Measurements from ENCODE around the gene CACNA2D3.

Gene CACNA2D3

DNA sequence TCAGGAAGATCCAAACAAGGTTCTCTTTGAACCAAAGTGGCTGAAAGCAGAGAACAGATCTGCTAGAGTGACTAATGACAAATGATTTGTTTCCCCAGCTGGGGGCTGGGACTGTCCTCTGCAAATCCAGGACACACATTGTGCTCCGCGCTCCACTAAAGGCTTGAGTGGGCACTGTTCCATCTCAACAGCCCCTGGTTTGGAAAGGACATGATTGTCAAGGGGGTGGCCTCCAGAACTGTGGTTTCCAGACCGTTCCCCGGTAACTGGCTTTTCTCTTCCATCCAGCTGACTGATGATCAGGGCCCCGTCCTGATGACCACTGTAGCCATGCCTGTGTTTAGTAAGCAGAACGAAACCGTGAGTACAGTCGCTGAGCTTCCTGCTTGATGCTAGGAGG lies 714.5 kb downstream of the CACNA2D3 start:
- H3K4me1 ChIP-seq (ENCODE audit: control insufficient read depth, insufficient read depth, low read length, unreplicated experiment): no peaks in the 10 kb centered on the region
- H3K4me3 ChIP-seq (ENCODE audit: low read depth, low read length): no peak overlapping the region
- H2AFZ ChIP-seq (ENCODE audit: low read length, unreplicated experiment): no peak overlapping the region
- no peaks in the 10 kb centered on the region for H3K79me2 ChIP-seq (ENCODE audit: control insufficient read depth, insufficient read depth, low read length, unreplicated experiment)
- H3K27me3 ChIP-seq (ENCODE audit: insufficient read depth, low read length): no peaks in the 10 kb centered on the region
- H3K36me3 ChIP-seq (ENCODE audit: insufficient read depth, low read length): no peaks in the 10 kb centered on the region
- H3K27ac ChIP-seq (ENCODE audit: low read depth, low read length): no peak overlapping the region

DNA sequence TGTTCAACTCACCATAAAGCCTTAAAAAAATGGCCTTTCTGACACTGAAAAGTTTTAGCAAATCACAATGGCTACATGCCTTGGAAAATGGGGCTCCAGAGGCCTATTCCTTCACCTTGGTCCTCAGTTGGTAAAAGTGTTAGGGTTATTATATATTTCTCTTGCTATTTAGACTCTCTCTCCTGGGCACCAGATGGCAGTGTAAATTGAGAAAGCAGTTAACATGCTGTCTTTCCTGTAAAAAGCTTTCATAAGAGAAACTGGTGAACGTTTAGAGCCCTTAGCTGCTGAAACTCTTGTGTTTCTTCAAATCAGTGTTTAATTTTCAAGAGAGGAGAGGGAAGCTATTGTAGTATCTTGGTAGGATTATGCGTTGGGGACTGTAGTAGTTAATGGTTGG lies 715.6 kb downstream of the CACNA2D3 start:
- H3K27me3 ChIP-seq (ENCODE audit: insufficient read depth, low read length): no peaks in the 10 kb centered on the region
- H3K4me1 ChIP-seq (ENCODE audit: control insufficient read depth, insufficient read depth, low read length, unreplicated experiment): no peaks in the 10 kb centered on the region
- no peaks in the 10 kb centered on the region for H3K36me3 ChIP-seq (ENCODE audit: insufficient read depth, low read length)
- no peak overlapping the region for H3K4me3 ChIP-seq (ENCODE audit: low read depth, low read length)
- H3K27ac ChIP-seq (ENCODE audit: low read depth, low read length): no peak overlapping the region
- H2AFZ ChIP-seq (ENCODE audit: low read length, unreplicated experiment): no peak overlapping the region
- H3K79me2 ChIP-seq (ENCODE audit: control insufficient read depth, insufficient read depth, low read length, unreplicated experiment): no peaks in the 10 kb centered on the region

DNA sequence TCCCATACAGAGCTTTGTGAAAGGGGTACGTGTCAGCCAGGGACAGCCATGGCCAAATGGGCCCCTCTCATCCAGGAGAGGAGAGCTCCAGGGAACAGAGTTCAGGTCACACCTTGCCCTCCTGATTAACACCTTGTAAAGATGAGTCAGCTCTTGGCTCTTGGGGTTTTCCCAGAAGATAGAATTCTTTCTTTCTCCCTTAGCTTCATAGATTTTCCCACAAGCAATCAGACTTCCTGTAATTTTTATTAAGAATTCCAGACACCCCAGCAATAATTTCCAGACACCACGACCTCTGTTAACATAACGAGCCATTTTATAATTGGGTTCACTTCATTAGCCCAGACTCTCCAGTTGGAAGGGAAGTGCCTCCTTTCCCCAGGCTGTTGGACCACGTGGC lies 719.1 kb downstream of the CACNA2D3 start:
- Histone ChIP-seq H3K27me3 (ENCODE audit: insufficient read depth, low read length) (0 out of 2 replicates have a peak, but pooled peaks cover 9% of the 10 kb centered on the region), H3K4me3 (ENCODE audit: low read depth, low read length) (no peak overlapping the region), H3K4me1 (ENCODE audit: control insufficient read depth, insufficient read depth, low read length, unreplicated experiment) (no peaks in the 10 kb centered on the region), H3K36me3 (ENCODE audit: insufficient read depth, low read length) (no peaks in the 10 kb centered on the region), H3K27ac (ENCODE audit: low read depth, low read length) (no peak overlapping the region), H3K79me2 (ENCODE audit: control insufficient read depth, insufficient read depth, low read length, unreplicated experiment) (no peaks in the 10 kb centered on the region), H2AFZ (ENCODE audit: low read length, unreplicated experiment) (no peak overlapping the region)

DNA sequence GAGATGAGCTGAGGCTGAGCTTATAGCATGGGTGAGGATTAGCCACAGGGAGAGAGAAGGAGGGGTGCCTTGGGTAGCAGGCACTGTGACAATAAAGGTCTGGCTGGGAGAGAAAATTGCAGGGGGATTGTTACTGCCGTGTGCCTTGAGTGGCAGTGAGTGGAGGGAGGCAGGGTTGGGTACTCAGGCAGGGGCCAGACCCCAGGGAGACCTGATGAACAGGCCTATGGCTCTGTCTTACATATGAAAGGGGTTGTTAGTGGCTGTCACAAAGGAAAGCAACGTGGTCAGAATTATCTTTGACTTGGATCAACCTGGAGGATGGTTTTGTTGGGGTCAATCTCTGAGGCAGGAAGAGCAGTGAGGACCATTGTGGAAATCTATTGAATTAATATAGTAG lies 721.0 kb downstream of the CACNA2D3 start:
- H2AFZ ChIP-seq (ENCODE audit: low read length, unreplicated experiment): no peak overlapping the region
- H3K4me1 ChIP-seq (ENCODE audit: control insufficient read depth, insufficient read depth, low read length, unreplicated experiment): no peaks in the 10 kb centered on the region
- H3K27me3 ChIP-seq (ENCODE audit: insufficient read depth, low read length): peaks cover 12% of the 10 kb centered on the region; the same call in 1 of the 2 replicates
- H3K27ac ChIP-seq (ENCODE audit: low read depth, low read length): no peak overlapping the region
- no peaks in the 10 kb centered on the region for H3K79me2 ChIP-seq (ENCODE audit: control insufficient read depth, insufficient read depth, low read length, unreplicated experiment)
- H3K36me3 ChIP-seq (ENCODE audit: insufficient read depth, low read length): no peaks in the 10 kb centered on the region
- no peak overlapping the region for H3K4me3 ChIP-seq (ENCODE audit: low read depth, low read length)

DNA sequence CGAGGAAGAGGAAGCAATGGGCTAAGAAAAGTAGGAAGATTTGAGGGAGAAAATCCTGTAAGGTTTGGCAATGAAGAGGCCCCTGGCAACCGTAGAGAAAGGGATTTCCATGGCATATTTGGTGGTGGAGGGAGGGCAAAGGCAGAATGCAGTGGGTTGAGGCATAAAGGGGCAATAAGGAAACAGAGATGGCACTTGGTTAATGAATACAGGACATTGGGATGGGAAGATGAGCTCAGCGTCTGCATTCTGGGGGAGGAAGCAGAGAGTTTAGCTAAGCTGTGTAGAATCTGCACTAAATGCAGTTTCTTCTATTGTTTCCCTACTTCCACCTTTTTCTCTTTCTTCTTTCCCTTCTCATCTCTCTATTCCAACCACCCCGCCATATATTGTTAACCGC lies 721.9 kb downstream of the CACNA2D3 start:
- Histone ChIP-seq H3K27me3 (ENCODE audit: insufficient read depth, low read length) (peaks cover 18% of the 10 kb centered on the region; the same call in 1 of the 2 replicates), H3K79me2 (ENCODE audit: control insufficient read depth, insufficient read depth, low read length, unreplicated experiment) (no peaks in the 10 kb centered on the region), H3K4me3 (ENCODE audit: low read depth, low read length) (no peak overlapping the region), H3K27ac (ENCODE audit: low read depth, low read length) (no peak overlapping the region), H3K36me3 (ENCODE audit: insufficient read depth, low read length) (no peaks in the 10 kb centered on the region), H2AFZ (ENCODE audit: low read length, unreplicated experiment) (no peak overlapping the region), H3K4me1 (ENCODE audit: control insufficient read depth, insufficient read depth, low read length, unreplicated experiment) (no peaks in the 10 kb centered on the region)

DNA sequence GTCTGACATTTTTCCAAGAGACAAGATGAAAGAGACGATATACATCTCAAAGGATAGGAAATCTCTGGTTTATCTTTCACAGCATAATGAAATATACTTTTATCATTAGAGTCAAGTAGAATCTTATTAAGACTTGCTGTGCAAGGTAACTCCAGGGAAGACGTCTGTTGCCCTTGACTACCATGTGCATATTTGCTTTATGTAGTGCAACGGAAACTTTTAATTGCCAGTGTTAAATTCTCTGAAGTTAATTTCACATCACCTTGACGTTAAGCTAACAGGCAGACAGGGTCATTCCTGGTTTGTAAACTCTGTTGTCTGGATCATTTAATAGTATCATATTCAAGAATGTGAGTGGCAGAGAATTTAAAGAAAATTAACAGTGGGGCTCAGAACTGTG lies 722.7 kb downstream of the CACNA2D3 start:
- no peaks in the 10 kb centered on the region for H3K4me1 ChIP-seq (ENCODE audit: control insufficient read depth, insufficient read depth, low read length, unreplicated experiment)
- peaks cover 26% of the 10 kb centered on the region for H3K27me3 ChIP-seq (ENCODE audit: insufficient read depth, low read length)
- no peak overlapping the region for H3K4me3 ChIP-seq (ENCODE audit: low read depth, low read length)
- no peak overlapping the region for H2AFZ ChIP-seq (ENCODE audit: low read length, unreplicated experiment)
- H3K27ac ChIP-seq (ENCODE audit: low read depth, low read length): no peak overlapping the region
- no peaks in the 10 kb centered on the region for H3K79me2 ChIP-seq (ENCODE audit: control insufficient read depth, insufficient read depth, low read length, unreplicated experiment)
- H3K36me3 ChIP-seq (ENCODE audit: insufficient read depth, low read length): no peaks in the 10 kb centered on the region

DNA sequence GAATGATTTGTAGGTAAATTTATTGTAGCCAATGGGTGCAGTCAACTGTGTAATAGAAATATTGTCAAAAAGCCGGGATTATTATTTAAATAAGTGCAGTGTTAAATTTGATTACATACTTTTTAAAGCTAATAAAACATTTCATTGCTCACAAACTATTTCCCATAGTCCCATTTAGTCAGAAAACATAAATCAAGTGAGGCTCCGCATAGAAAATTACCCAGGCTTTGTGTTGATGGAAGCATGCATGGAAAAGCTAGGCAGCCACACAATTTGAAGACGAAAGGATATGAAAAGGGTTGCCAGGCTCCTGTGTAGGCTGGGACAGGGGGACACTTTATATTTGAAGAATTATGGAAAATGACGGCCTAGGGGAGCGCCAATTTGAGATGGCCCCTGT lies 723.2 kb downstream of the CACNA2D3 start:
- Histone ChIP-seq H2AFZ (ENCODE audit: low read length, unreplicated experiment) (no peak overlapping the region), H3K4me3 (ENCODE audit: low read depth, low read length) (no peak overlapping the region), H3K36me3 (ENCODE audit: insufficient read depth, low read length) (no peaks in the 10 kb centered on the region), H3K4me1 (ENCODE audit: control insufficient read depth, insufficient read depth, low read length, unreplicated experiment) (no peaks in the 10 kb centered on the region), H3K27me3 (ENCODE audit: insufficient read depth, low read length) (peaks cover 31% of the 10 kb centered on the region), H3K27ac (ENCODE audit: low read depth, low read length) (no peak overlapping the region), H3K79me2 (ENCODE audit: control insufficient read depth, insufficient read depth, low read length, unreplicated experiment) (no peaks in the 10 kb centered on the region)

DNA sequence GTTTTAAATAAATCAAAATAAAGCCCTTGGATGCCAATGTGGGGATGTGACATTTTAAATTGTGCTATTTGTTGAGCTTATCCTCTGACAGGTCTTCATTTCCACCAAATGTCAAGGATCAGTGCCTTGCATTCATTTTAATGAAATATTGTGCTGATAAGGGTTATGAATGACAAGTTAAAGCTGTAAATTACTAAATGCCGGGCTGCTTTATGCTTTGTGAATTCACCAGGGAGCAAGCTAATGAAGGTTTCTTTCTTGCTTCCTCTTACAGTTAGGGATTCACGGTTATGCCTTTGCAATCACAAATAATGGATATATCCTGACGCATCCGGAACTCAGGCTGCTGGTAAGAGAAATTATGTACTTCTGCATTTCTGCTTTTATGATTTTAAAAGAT lies 723.8 kb downstream of the CACNA2D3 start:
- no peak overlapping the region for H3K27ac ChIP-seq (ENCODE audit: low read depth, low read length)
- H3K79me2 ChIP-seq (ENCODE audit: control insufficient read depth, insufficient read depth, low read length, unreplicated experiment): no peaks in the 10 kb centered on the region
- H3K36me3 ChIP-seq (ENCODE audit: insufficient read depth, low read length): no peaks in the 10 kb centered on the region
- no peak overlapping the region for H2AFZ ChIP-seq (ENCODE audit: low read length, unreplicated experiment)
- no peak overlapping the region for H3K4me3 ChIP-seq (ENCODE audit: low read depth, low read length)
- H3K4me1 ChIP-seq (ENCODE audit: control insufficient read depth, insufficient read depth, low read length, unreplicated experiment): no peaks in the 10 kb centered on the region
- H3K27me3 ChIP-seq (ENCODE audit: insufficient read depth, low read length): peaks cover 36% of the 10 kb centered on the region

DNA sequence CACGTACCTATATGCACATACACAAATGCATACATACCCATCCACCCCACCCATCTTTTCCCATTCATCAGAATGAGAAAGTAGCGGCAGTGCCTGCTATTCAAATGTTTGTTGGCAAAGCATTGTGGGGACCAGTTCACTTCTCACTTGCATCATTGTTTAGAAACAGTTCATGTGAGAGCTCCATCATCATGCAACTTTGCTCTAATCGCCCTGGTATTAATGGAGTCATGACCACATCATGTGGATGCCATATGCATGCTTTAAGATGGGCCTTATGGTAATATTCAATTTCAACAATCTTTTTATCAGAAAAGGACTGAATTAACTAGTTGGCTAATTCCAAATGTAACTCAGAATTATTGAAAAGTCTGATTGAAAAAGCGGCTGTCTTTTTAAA lies 725.0 kb downstream of the CACNA2D3 start:
- H3K27ac ChIP-seq (ENCODE audit: low read depth, low read length): no peak overlapping the region

DNA sequence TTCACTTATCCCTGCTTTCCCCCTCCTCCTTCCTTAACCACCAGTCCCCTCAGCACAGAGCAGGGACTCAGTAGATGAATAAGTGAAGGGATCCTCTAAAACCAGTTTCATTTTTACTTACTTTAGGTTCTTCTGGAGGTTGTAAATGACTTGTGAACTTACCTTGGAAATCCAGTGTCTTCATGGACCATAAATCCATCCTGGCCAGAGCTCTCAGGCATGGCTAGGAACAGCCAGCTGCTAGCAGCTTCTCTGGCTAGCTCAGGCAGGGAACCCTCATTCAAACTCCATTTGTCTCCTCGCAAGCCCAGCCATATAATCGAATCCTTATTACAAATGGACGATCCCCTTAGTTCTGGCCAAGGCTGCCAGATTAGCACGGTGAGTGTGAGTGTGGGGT lies 727.0 kb downstream of the CACNA2D3 start:
- Histone ChIP-seq H3K4me1 (ENCODE audit: control insufficient read depth, insufficient read depth, low read length, unreplicated experiment) (no peaks in the 10 kb centered on the region), H3K79me2 (ENCODE audit: control insufficient read depth, insufficient read depth, low read length, unreplicated experiment) (no peaks in the 10 kb centered on the region), H3K4me3 (ENCODE audit: low read depth, low read length) (no peak overlapping the region), H3K27me3 (ENCODE audit: insufficient read depth, low read length) (peaks cover 41% of the 10 kb centered on the region), H2AFZ (ENCODE audit: low read length, unreplicated experiment) (no peak overlapping the region), H3K27ac (ENCODE audit: low read depth, low read length) (no peak overlapping the region), H3K36me3 (ENCODE audit: insufficient read depth, low read length) (no peaks in the 10 kb centered on the region)

More for the DNA sequence above, 725.0 kb downstream of the CACNA2D3 start:
- H3K79me2 ChIP-seq (ENCODE audit: control insufficient read depth, insufficient read depth, low read length, unreplicated experiment): no peaks in the 10 kb centered on the region
- H3K4me3 ChIP-seq (ENCODE audit: low read depth, low read length): no peak overlapping the region
- H2AFZ ChIP-seq (ENCODE audit: low read length, unreplicated experiment): no peak overlapping the region
- peaks cover 36% of the 10 kb centered on the region for H3K27me3 ChIP-seq (ENCODE audit: insufficient read depth, low read length)
- no peaks in the 10 kb centered on the region for H3K36me3 ChIP-seq (ENCODE audit: insufficient read depth, low read length)
- H3K4me1 ChIP-seq (ENCODE audit: control insufficient read depth, insufficient read depth, low read length, unreplicated experiment): no peaks in the 10 kb centered on the region

DNA sequence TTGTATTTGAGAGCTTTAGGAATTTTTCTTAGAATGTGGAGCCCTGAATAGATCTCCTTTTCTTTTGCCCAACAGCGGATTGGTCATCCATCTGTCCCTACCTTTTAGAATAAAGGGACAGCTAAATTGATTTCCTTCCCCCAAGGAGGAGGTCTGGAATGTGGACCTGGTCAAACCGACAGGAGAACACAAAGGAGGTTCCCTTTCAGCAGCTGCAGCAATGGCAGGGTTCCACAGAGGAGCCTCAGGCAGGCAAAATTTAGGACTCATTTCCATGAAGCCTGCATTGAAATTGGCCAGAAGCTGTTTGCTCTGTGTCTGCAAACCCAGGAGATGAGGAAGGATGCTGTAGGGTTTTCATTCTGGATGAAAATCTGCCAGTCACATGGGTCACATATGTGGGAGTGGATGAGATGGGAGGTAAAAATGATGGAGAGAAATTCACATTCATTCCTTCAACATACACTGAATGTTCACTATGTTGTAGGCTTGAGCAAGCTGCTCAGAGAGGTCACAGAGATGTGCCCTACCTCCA lies 728.2 kb downstream of the CACNA2D3 start:
- H3K4me1 ChIP-seq (ENCODE audit: control insufficient read depth, insufficient read depth, low read length, unreplicated experiment): no peaks in the 10 kb centered on the region
- no peaks in the 10 kb centered on the region for H3K79me2 ChIP-seq (ENCODE audit: control insufficient read depth, insufficient read depth, low read length, unreplicated experiment)
- H3K4me3 ChIP-seq (ENCODE audit: low read depth, low read length): no peak overlapping the region
- no peaks in the 10 kb centered on the region for H3K36me3 ChIP-seq (ENCODE audit: insufficient read depth, low read length)
- H2AFZ ChIP-seq (ENCODE audit: low read length, unreplicated experiment): no peak overlapping the region
- peaks cover 38% of the 10 kb centered on the region for H3K27me3 ChIP-seq (ENCODE audit: insufficient read depth, low read length)
- H3K27ac ChIP-seq (ENCODE audit: low read depth, low read length): no peak overlapping the region

Measured in ACC112 (cell line).